NCI-H1694 treated with DMSO at 0.1 percent for 48 hours (cell line): ENCODE data around the gene HOXD11.

Experiments
- DNase-seq: peaks from one replicate; lab custom pipeline; 2025; lab: John Stamatoyannopoulos, UW

HOXD11 gene

GRCh38 chr2:176131848-176132158 lies 24.7 kb downstream of the HOXD11 start:
- no peak for DNase-seq

GRCh38 chr2:176132205-176133171 lies 25.4 kb downstream of the HOXD11 start:
- no peak for DNase-seq

GRCh38 chr2:176133389-176133788 lies 26.3 kb downstream of the HOXD11 start:
- no peak for DNase-seq

- DNase-seq: no peak
Observed at GRCh38 chr2:176134035-176134434, 27.0 kb downstream of the HOXD11 start.

DNA sequence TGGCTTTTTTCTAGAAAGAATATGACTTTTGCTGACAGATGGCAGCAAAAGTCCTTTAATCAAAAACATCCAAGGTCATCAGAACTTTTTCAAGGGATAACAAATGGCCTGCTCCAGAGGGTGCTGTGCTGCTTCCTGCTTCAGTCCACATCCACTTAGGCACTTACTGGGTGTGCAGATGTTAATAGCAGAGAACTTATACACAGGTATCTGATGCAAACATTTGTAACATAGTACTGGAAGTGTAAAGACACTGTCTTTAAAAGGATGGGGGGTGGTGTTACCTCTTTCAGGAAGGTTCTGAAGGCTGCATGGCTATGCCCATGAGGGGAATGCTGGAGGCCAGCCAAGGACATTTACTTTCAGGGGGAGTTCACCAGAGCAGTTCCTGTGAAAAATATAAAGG lies 28.0 kb downstream of the HOXD11 start:
- peak; percentile 61 for DNase-seq

DNA sequence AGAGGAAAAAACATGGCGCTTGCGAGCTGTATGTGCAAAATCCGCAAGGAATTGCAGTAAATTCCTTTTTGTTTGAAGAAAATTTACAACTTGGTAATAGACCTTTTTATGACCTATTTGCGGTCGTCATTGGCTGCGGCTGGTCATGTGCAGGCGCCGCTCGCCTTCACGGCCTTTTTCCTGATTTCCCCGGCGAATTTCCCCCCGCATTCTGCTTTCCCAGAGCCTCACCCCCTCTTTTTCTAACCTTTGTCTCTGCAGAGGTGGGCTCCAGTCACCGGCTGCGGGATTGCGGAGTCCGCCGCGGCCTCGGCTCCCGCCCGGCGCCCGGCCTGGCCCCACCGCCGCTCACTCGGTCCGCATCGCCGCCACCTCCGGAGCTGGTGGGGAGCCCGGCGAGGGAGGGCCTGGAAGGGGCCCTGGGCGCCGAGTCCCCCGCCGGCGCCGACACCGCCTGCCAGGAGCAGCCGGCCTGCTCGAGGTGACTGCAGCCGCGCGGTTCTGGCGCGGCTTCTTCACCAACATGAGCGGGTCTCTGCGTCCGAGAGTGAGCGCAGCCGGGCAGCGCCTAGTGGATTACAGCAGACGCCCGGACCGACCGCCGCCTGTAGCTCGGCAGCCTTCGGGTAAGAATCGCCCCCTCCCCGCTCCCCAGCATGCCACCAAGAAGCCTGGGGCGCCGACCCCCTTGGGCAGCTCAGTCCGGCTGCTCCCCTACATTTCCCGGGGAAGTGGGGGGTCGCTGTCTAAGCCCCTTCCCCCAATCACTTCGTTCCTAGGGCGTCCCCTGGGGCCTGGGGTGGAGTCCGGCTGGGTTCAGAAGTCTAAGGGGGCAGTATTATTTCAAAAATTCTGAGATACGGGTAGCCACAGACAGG lies 29.5 kb downstream of the HOXD11 start:
- peak; percentile 45 for DNase-seq

DNA sequence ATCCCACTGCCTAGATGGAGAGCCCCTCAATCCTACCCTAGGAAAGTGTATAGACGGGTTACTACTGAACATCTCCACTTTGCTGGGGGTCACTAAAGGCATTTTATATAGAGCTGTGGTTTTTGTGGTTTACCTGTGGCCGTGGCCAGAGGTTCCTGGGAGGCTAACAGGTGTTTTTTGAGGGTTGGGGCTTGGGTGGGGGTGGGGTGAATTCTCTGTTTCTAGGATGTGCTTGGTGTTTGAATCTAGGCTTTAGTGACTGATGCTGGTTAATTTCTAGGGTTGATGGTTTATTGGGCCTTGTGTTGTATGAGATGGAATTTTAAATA lies 30.1 kb downstream of the HOXD11 start:
- peak; percentile 24 for DNase-seq

- no peak for DNase-seq
Observed at GRCh38 chr2:176137906-176138305, 30.8 kb downstream of the HOXD11 start.

DNA sequence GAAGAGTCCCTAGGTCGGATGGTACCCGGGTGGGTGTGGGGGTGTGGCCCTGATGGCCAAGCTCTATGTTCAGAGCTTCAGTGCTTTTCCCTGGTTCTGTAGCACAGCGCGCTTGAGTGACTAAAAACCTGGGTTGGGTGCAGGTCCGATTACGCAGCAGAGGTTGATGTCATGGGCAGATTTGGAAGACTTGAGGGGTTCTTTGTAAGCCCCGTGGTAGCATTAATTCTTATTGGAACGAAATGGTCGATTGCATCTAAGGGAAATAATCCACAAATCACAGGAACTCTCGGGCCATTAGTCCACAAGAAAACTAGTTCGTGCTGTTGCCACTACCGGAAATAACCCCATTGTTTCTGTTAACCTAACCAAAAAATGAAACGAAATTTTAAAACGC lies 31.4 kb downstream of the HOXD11 start:
- DNase-seq: no peak

GRCh38 chr2:176138923-176139660 lies 32.0 kb downstream of the HOXD11 start:
- DNase-seq: no peak

GRCh38 chr2:176139661-176140512 lies 32.8 kb downstream of the HOXD11 start:
- DNase-seq: no peak

DNA sequence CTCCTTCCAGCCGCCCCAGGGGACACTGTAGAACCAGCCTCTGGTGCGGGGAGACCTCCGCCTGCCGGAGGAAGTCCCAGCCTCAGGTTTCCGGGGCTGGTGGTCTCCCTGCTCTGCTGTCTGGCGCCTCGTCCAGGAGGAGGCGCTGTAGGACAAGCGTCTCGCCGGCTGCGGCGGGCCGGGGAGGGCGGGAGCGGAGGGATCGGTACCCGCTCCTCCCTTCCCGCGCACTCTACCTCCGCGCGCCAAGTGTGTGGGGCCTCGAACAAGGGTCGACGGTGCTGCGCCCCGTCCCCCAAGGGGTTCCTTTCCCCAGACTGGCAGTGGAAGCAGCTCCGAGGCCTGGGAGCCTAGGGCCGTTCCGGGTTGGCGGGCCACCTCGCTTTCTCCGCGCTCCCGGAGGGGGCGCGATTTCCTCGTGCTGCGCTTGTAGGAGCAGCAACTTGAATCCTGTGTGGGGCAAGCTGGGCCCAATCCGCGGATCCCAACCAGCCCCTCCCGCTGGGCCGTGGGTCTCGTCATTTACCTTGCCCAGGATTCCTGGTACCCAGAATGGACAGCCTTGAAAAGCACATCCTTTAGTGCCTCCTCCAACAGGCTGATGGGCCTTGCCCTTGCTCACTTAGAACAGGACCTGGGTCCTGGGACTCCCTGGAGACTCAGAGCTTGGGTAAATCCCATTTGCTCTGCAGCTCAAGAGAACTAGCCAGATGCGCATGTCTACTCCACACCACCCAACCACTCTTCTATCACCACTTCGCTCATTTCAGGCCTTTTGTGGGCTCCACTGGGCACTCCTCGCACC lies 33.6 kb downstream of the HOXD11 start:
- DNase-seq: peak; percentile 79

DNA sequence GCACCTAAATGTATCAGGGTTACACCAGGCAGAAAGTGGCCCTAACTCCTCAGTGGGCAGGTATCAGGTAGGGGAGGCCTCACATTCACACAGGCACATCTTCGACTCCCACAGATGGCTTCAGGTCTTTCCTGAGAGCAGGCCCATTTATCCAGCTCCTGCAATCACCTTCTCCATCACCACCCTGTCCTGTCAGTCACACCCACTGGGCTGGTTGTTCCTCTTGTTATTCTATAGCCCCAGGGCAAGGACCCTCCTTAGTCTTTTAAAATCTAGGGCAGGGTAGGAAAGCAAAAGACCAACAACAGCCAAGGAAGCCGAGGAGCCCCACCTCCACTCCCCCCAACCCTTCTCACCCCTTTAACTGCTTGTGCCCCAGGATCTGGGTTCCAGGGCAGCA lies 35.2 kb downstream of the HOXD11 start:
- DNase-seq: no peak

- DNase-seq: no peak
Observed at GRCh38 chr2:176145085-176145969, 38.2 kb downstream of the HOXD11 start.

GRCh38 chr2:176146101-176146500 lies 39.0 kb downstream of the HOXD11 start:
- no peak for DNase-seq

- no peak for DNase-seq
Observed at GRCh38 chr2:176146645-176147044, 39.6 kb downstream of the HOXD11 start.

DNA sequence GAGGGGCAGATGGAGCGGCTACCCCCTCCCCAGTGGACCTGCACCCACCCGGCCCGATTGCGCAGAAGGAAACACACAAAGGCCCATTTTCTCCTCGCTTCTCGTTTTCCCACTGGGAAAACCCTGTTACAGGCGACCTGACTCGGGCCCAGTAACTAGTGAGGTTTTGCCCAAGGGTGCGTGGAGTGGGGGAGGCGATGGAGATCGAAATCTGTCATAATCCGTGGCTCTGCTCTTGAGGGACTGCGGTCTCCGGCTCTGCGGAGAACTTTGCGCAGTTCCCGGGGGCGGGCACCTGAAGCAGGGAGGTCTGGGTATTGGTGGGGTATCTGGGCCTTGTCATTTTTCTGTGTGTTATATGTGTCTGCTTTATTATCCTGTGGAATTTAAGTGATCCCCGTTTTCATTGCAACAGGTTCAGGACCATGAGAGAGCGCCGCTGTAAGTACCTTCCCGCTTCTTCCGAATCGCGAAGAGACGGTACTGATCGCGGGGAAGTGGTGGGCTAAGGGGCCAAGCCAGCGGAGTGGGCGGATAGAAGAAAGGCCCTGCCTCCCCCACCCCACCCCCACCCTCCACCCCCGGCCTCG lies 40.2 kb downstream of the HOXD11 start:
- no peak for DNase-seq

DNA sequence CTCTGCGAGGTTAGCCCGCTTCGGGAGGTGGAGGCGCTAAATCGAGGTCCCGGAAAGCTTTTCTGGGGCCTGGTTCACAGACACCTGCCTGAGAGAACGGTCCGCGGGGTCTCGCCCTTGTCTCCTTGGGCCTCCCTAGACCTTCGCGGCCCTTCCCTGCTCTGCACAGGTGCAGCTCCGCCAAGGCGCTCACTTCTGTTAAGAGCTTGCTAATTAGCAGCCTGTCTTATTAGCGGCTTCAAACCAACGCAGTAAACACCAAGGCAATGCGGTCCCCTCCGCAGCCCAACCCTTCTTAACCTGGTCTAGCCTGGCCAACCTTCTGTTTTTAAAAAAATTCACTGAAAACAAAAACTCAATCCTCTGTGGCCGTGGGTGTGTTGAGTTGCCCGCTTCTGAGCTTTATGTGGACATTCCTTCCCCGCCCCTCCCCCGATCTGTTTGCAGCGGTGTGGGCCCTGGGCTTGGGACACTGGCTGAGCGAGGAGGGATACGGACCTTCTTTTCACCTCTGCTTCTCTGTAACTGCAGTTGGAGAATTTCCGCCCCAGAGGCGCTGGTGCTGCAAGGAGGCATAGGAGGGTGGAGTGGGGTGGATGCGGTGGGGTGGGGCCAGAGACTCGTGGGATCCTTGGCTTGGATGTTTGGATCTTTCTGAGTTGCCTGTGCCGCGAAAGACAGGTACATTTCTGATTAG lies 40.9 kb downstream of the HOXD11 start:
- no peak for DNase-seq
